Nephron progenitor cell (in vitro differentiated cells): ENCODE results near the gene FGFBP1.
A peak's percentile ranks its signal among the peaks of the same experiment; 100 is the strongest.

Source experiments
- DNase-seq: peaks from one replicate; pipeline ENCODE4 v3.0.0; 2021
- H3K27ac Mint-ChIP-seq: 2 replicates; pipeline ENCODE4 v1.8.0; 2021; ENCODE audit warnings: mild to moderate bottlenecking, moderate library complexity, mixed read lengths
- H3K27me3 Mint-ChIP-seq: 2 replicates; pipeline ENCODE4 v1.8.0; 2021; ENCODE audit warnings: mild to moderate bottlenecking, low read depth, mixed read lengths; ENCODE audit not compliant: poor library complexity
- H3K36me3 Mint-ChIP-seq: 2 replicates; pipeline ENCODE4 v1.8.0; 2021; ENCODE audit warnings: low read depth, mixed read lengths
- H3K4me1 Mint-ChIP-seq: 2 replicates; pipeline ENCODE4 v1.8.0; 2021; ENCODE audit warnings: mixed read lengths
- H3K4me3 Mint-ChIP-seq: 2 replicates; pipeline ENCODE4 v1.8.0; 2021; ENCODE audit warnings: mild to moderate bottlenecking, moderate library complexity, mixed read lengths
- H3K9me3 Mint-ChIP-seq: 2 replicates; pipeline ENCODE4 v1.8.0; 2021; ENCODE audit warnings: mild to moderate bottlenecking, moderate library complexity, mixed read lengths
- TF ChIP-seq, protein P1 (sequence below): fragments of 200-600 bp; sonication (generic); IDR thresholded peaks from 2 replicates; pipeline ENCODE4 v1.5.0; 2021; ENCODE audit warnings: antibody characterized with exemption

The FGFBP1 gene

DNA sequence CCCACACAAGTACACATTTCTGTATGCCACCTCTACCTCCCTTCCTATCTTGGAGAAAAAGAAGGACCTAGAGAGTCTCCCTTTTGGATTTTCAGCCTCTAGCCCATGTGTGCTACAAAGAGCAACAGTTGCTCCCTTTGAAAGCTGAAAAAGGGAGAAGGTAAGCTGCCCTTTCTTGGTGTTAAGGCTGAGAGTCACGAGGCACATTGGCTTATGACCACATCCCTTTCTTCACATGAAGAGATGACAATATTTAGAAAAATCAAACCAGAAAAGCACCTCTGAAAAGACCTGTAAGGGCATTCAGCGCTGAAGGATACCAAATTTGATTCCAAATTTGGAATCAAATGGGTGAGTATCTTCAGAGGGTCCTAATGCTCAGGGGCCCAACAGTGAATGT lies 6.4 kb upstream of the FGFBP1 start:
- Mint-ChIP-seq H3K36me3 (no peaks in the 10 kb centered on the region), H3K9me3 (no peaks in the 10 kb centered on the region), H3K27ac (no peak overlapping the region), H3K27me3 (peaks cover 11% of the 10 kb centered on the region), H3K4me3 (no peak overlapping the region), H3K4me1 (peaks cover 7% of the 10 kb centered on the region)
- DNase-seq, result no peak
- TF ChIP-seq, protein P1, sequence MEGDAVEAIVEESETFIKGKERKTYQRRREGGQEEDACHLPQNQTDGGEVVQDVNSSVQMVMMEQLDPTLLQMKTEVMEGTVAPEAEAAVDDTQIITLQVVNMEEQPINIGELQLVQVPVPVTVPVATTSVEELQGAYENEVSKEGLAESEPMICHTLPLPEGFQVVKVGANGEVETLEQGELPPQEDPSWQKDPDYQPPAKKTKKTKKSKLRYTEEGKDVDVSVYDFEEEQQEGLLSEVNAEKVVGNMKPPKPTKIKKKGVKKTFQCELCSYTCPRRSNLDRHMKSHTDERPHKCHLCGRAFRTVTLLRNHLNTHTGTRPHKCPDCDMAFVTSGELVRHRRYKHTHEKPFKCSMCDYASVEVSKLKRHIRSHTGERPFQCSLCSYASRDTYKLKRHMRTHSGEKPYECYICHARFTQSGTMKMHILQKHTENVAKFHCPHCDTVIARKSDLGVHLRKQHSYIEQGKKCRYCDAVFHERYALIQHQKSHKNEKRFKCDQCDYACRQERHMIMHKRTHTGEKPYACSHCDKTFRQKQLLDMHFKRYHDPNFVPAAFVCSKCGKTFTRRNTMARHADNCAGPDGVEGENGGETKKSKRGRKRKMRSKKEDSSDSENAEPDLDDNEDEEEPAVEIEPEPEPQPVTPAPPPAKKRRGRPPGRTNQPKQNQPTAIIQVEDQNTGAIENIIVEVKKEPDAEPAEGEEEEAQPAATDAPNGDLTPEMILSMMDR, result no peak

DNA sequence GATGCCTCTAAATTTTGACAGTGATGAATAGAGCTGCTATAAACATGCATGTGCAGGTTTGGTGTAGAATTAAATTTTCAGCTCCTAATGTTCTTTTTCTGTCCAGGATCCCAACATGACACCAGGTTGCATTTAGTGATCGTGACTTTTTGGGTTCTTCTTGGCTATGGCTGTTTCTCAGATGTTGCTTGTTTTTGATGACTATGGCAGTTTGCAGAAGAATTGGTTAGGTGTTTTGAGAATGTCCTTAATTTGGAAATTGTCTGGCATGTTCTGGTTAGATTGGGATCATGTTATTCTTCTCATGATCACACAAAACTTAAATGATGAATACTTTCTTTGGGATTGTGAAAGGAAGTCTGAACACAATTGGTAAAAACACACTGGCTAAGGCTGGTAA lies 3.7 kb upstream of the FGFBP1 start:
- Mint-ChIP-seq H3K36me3 (no peaks in the 10 kb centered on the region), H3K27me3 (peaks cover 9% of the 10 kb centered on the region), H3K27ac (no peak overlapping the region)

DNA sequence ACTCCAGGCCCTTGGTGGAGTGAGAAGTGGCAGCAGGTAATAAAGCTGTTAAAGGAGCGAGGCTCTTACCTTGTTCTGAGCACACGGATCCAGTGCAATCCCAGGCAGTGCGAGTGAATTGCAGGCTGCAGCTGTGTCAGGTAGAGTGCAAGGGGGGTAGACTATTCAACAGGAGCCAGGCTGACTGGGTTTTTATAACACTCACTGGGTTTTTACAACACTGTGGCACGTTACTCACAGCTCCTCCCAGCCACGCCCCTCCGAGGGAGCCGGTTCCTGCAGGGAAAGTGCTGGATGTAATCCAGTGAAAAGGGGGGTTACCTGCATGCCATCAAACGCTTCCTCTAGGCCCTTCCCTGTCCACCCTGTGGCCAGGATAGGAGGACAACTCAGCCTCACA lies 358 bp downstream of the FGFBP1 start:
- DNase-seq, result peak; percentile 27
- Mint-ChIP-seq H3K9me3 (no peaks in the 10 kb centered on the region), H3K36me3 (no peaks in the 10 kb centered on the region), H3K27ac (no peak overlapping the region), H3K4me3 (no peak overlapping the region), H3K4me1 (peaks cover 12% of the 10 kb centered on the region), H3K27me3 (peaks cover 15% of the 10 kb centered on the region)
- TF ChIP-seq, protein P1, result no peak

More for the DNA sequence above, 3.7 kb upstream of the FGFBP1 start:
- H3K4me1 Mint-ChIP-seq, result peaks cover 12% of the 10 kb centered on the region
- no peaks in the 10 kb centered on the region for H3K9me3 Mint-ChIP-seq
- TF ChIP-seq, protein P1, result no peak
- H3K4me3 Mint-ChIP-seq, result no peak overlapping the region
- no peak for DNase-seq

DNA sequence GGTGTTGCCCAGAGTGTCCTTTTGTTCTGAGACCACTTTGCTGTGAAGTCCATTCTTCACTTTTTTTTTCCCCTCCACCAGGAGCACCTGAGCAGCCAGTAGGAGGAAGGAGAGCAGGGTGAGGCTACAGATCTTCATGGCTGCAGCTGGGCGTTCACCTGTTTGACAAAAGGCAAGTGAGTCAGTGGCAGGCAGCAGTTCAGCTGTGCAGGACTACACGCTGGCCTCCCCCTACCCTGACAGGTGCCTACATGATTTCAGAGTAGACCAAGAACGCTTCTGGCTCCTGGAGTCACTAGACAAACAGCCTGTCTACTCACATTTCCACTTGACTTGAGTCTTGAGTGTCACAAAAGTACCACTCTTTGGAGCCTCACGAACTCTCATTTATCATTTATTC lies 2.0 kb downstream of the FGFBP1 start:
- Mint-ChIP-seq H3K27ac (no peak overlapping the region), H3K27me3 (peaks cover 25% of the 10 kb centered on the region), H3K4me3 (no peak overlapping the region), H3K9me3 (no peaks in the 10 kb centered on the region), H3K4me1 (peaks cover 12% of the 10 kb centered on the region), H3K36me3 (no peaks in the 10 kb centered on the region)
- no peak for DNase-seq
- TF ChIP-seq, protein P1, result no peak

DNA sequence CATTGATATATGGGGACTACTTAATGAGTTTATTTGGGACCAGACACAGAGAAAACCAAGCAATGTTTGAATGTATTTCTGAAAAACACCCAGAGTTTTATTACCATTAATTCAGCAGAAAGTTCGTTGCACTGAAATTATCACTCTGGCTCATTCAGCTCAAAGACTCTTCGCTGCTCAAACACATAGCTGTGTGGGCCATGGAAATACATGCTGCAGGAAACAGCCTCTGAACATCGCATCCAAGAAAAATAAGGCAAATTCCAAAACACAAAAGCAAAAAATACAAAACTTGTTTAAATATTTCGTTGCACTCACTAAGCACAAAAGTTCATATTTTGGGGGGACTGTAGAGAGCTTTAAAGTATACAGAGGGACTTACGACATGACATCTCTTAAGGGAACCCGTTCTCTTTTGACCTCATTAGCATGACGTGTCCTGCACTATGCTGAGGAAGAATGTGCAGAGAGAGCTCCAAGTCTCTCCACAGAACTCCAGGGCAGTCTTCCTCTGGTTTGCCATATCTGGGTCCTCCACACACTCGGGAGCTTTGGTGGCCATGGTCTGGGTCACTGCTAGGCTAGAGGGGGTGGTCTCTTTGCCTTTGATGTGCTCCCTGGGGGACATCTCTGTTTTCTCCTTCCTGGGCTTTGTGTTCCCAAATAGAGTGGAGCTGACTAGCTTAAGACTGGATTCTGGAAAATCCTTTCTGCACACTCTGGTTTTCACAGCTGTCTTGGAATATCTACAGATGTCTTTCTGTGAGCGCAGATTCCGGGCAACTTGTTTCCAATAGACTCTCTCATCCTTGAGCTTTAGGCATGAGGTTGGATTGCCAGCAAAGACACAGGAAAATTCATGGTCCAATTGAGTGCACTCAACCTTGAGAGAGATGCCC lies 2.8 kb downstream of the FGFBP1 start:
- TF ChIP-seq, protein P1, result no peak
- no peak overlapping the region for H3K4me3 Mint-ChIP-seq
- peaks cover 12% of the 10 kb centered on the region for H3K4me1 Mint-ChIP-seq
- no peak for DNase-seq
- H3K36me3 Mint-ChIP-seq, result no peaks in the 10 kb centered on the region
- H3K27ac Mint-ChIP-seq, result no peak overlapping the region
- peaks cover 30% of the 10 kb centered on the region for H3K27me3 Mint-ChIP-seq
- no peaks in the 10 kb centered on the region for H3K9me3 Mint-ChIP-seq

DNA sequence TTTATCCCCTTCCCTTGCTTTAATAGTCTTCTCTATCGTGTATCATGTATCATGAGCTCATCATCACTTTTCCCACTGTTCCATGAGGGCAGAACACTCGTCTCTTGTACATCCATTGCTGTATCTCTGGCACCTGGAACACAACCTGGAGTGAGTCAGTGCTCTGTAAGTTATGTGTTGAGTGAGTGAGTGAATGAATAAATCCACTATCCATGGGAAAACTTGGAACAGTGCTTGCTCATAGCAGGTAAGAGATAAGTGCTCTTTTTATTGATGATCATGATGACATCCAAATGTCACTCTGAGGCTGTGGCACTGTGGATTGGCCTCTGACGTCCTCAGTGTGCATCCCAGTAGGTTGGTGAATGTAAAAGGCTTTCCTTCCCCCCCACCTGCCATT lies 4.3 kb downstream of the FGFBP1 start:
- peaks cover 12% of the 10 kb centered on the region for H3K4me1 Mint-ChIP-seq
- H3K27me3 Mint-ChIP-seq, result peaks cover 25% of the 10 kb centered on the region
- no peaks in the 10 kb centered on the region for H3K36me3 Mint-ChIP-seq
- H3K9me3 Mint-ChIP-seq, result no peaks in the 10 kb centered on the region
- TF ChIP-seq, protein P1, result no peak
- no peak overlapping the region for H3K27ac Mint-ChIP-seq
- DNase-seq, result no peak
- no peak overlapping the region for H3K4me3 Mint-ChIP-seq
